Dermis microvascular lymphatic vessel endothelial cell (primary cell): ENCODE results near the gene MNS1. TPM values are rescaled to one million over a fixed set of nuclear protein-coding genes. Genes with fewer than 3 reads are reported as not detected.
A peak's percentile ranks its signal among the peaks of the same experiment; 100 is the strongest.
"Not testable (repeated sequence)": the region's sequence is repeated elsewhere in the genome, so short reads cannot be mapped to it uniquely, and the experiment has no call there.

ENCODE experiments used
- DNase-seq, 2 donors: peaks; one replicate each; pipeline versions ENCODE4 v3.0.0 to v3.0.0-alpha.2; 2010; ENCODE audit warnings: low read depth in 2 of 2
- total RNA-seq: library from RNA; depleted of rRNA; stranded (reverse); fragments of >200 nt; gene quantifications from 2 replicates; pipeline ENCODE4 v1.2.1, GENCODE V29; 2014

MNS1 gene
- total RNA-seq, 1 donor from 2014 or later: 0.13 TPM

DNA sequence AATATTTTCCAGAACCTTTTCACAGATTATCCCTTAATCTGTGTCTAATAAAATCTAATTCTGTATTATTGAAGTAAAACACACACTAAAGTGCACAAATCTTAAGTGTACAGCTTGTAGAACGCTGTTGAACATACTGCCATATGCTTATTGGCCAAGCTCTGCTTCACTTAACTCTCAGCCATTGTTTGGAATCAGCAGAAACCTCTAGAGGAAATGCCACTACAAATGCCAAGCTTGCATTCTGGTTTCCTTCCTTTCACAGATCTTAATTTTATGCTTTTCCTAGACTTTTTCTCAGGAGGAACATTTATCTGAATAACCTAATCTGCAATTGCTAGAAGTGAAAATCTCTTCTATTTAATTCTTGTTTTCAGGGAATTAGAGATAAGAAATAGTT, 10.1 kb downstream of the MNS1 start:
- peak in 1 of 2 donors; percentile 52 for DNase-seq

DNA sequence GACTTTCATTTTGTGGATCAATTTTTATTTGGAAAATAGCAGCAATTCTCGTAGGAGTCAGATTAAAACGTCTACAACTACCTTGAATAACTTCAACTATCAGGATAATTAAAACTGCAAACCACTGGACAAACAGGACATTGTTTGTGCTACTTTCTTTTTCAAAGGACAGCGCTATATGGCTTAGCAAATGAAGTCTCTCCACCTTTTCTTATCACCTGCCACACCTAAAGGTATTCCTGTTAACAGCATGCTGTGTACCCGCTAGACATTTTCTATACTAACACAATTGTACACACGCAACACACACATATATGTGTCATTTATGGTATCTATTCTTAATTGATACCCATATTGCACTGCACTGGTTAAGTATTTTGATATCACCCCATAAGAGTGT, 19.2 kb downstream of the MNS1 start:
- DNase-seq: no peak

DNA sequence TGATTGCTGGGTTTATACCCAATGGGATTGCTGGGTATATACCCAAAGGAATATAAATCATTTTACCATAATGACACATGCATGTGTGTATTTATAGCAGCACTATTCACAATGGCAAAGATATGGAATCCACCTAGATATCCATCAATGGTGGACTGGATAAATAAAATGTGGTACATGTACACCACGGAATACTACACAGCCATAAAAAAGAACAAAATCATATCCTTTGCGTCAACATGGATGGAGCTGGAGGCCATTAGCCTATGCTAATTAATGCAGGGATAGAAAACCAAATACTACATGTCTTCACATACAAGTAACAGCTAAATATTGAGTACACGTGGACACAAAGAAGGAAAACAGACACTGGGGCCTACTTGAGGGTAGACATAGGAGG, 22.6 kb downstream of the MNS1 start:
- DNase-seq: no peak

DNA sequence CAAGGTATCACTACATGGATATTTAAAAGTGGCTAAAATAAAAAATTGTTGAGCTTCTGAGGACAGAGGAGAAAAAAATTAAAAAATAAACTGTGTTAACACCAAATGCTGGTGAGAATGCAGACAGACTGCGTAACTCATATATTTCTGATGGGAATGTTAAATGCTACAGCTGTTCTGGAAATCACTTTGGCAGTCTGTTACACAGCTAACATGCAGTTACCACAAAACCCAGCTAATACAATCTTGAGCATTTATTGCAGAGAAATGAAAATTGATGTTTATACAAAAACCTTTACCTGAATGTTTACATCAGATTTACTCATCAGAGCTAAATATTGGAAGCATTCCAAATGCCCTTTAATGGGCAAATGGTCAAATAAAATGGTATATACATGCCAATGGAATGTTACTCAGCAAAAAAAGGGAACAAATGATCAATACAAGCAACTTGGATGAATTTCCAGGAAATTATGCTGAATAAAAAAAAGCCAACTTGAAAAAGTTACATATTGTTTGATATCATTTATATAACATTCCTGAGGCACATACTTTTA, 24.6 kb downstream of the MNS1 start:
- DNase-seq: no peak

- DNase-seq: no peak
These were observed 32.6 kb downstream of the MNS1 start for GRCh38 chr15:56432304-56432703.

DNA sequence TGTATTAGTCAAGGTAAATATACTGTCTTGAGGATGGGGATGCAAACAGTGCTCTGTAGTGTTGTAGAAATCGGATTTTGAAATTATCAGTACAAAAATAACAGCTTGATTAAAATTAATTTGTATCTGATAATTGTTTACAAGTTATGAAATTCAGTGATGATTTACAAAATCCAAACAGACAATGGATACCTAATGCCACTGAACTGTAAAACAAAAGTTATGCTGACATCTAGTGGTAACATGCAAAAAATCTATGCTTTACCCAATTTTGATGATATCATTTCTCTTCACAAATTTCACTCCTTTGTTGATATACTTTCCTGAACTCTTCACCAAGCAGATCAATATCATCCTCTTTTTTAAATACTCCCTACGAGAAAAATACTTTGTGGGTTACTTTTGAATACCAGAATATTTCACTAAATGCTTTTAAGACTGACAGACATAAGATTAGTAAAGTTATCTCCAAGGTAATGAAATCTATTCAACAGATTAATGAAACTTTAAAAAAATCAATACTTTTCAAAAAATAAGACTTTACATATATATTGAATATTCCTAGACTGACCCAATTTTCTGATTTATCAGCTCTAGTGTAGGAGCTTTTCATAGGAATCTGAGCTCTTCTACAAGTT, 36.0 kb downstream of the MNS1 start:
- peak; percentile 11 to 40 for DNase-seq

- DNase-seq: no peak
These were observed 39.0 kb downstream of the MNS1 start for GRCh38 chr15:56425976-56426375.

GRCh38 chr15:56425276-56425675, 39.7 kb downstream of the MNS1 start:
- DNase-seq: no peak

DNA sequence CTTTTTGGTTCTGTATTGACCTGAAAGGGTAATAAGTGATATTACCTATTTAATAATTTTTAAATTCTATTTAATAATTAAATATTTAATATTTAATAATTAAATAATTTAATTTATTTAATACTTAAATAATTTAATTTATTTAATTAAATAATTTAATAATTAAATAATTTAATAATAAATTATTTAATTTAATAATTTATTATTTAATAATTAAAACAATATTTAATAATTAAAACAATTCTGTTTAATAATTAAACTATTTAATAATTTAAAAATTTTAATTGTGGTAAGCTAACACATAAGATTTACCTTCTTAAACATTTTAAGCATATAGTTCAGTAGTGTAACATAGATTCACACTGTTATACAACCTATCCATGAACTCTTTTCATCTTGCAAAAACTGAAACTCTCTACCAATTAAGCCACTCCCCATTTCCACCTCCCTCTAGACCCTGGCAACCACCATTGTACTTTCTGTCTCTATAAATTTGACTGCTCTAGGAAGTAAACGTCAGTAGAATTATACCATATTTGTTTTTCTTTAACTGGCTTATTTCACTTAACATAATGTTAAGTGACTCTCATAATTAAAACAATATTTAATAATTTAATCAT, 51.7 kb downstream of the MNS1 start:
- DNase-seq: not testable (repeated sequence)

- no peak for DNase-seq
These were observed 53.7 kb downstream of the MNS1 start for GRCh38 chr15:56411122-56411749.

DNA sequence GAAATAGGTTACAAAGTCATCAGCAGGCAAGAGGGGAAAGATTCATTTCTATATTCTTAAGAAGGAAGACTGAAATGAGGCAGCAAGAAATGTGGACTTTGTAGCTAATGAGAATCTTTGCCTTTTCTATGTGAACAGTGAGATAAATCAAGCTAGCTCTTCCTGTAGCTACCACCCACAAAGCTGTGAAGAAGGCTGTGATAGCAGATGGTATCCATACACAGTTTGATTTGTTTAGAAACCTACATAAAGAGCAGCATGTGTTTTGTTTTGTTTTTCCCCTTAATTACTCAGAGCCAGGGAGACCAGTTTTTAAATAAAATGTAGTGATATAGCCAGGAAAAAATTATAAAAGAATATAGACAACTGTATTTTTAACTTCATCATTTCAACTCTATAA, 54.2 kb downstream of the MNS1 start:
- no peak for DNase-seq

- DNase-seq: not testable (repeated sequence)
These were observed 65.7 kb downstream of the MNS1 start for GRCh38 chr15:56399209-56399608.

- DNase-seq: not testable (repeated sequence)
These were observed 67.6 kb downstream of the MNS1 start for GRCh38 chr15:56397325-56397724.

DNA sequence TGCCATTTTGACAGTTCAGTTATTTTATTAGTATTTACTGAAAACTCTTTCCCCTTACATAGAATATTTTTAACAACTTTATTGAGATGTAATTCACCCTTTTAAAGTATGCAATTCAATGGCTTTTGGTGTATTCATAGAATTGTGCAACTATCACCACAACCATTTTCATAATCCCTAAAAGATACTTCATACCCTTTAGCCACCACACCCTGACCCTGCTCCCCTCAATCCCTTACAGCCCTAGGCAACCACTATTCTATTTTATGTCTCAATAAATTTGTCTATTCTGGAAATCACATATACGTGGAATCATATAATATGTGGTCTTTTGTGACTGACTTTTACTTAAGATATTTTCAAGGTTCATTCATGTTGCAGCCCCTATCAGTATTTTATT, 70.0 kb downstream of the MNS1 start:
- no peak for DNase-seq

GRCh38 chr15:56393277-56393676, 71.7 kb downstream of the MNS1 start:
- DNase-seq: no peak

- no peak for DNase-seq
These were observed 74.1 kb downstream of the MNS1 start for GRCh38 chr15:56390739-56391267.

GRCh38 chr15:56385908-56386307, 79.0 kb downstream of the MNS1 start:
- no peak for DNase-seq

GRCh38 chr15:56383010-56383409, 81.9 kb downstream of the MNS1 start:
- no peak for DNase-seq
